Activated CD4-positive, alpha-beta memory T cell treated with anti-CD3 and anti-CD28 coated beads for 36 hours (primary cell): ENCODE data around the gene LGI4. TPM values are rescaled to one million over a fixed set of nuclear protein-coding genes. Genes with fewer than 3 reads are reported as not detected.

Source experiments
- CTCF ChIA-PET: fragments of 350-600 bp; sonication (Branson Sonifier 250); formaldehyde crosslinking; loops from one replicate; lab custom pipeline; 2021; ENCODE audit warnings: antibody characterized with exemption, inconsistent platforms; lab: Charles Lee
- POLR2A ChIA-PET: fragments of 350-600 bp; sonication (Branson Sonifier 250); formaldehyde crosslinking; loops from one replicate; lab custom pipeline; 2021; ENCODE audit warnings: antibody characterized with exemption; lab: Charles Lee
- DNase-seq: peaks from one replicate; pipeline ENCODE4 v3.0.0-alpha.2; 2020
- H3K27ac Mint-ChIP-seq: one replicate; pipeline ENCODE4 v1.8.0; 2021; ENCODE audit warnings: mixed read lengths
- H3K27me3 Mint-ChIP-seq: one replicate; pipeline ENCODE4 v1.8.0; 2021; ENCODE audit warnings: mixed read lengths
- H3K36me3 Mint-ChIP-seq: one replicate; pipeline ENCODE4 v1.8.0; 2021; ENCODE audit warnings: mixed read lengths
- H3K4me1 Mint-ChIP-seq: one replicate; pipeline ENCODE4 v1.8.0; 2021; ENCODE audit warnings: low read depth, mixed read lengths
- H3K4me3 Mint-ChIP-seq: one replicate; pipeline ENCODE4 v1.8.0; 2021; ENCODE audit warnings: mild to moderate bottlenecking, mixed read lengths
- H3K9me3 Mint-ChIP-seq: one replicate; pipeline ENCODE4 v1.8.0; 2021; ENCODE audit warnings: mixed read lengths
- intact Hi-C: fragments of 100-400 bp; cut with micrococcal nuclease; formaldehyde crosslinking; loops from one replicate; pipeline ENCODE4 v1.15.1; 2023
- total RNA-seq, 2 experiments: library from RNA; stranded (reverse); gene quantifications; one replicate each; pipeline ENCODE4 v1.2.3, GENCODE V29; 2021

LGI4 gene
- total RNA-seq, 2 experiments from 2014 or later = 0.50 to 0.51 TPM

DNA sequence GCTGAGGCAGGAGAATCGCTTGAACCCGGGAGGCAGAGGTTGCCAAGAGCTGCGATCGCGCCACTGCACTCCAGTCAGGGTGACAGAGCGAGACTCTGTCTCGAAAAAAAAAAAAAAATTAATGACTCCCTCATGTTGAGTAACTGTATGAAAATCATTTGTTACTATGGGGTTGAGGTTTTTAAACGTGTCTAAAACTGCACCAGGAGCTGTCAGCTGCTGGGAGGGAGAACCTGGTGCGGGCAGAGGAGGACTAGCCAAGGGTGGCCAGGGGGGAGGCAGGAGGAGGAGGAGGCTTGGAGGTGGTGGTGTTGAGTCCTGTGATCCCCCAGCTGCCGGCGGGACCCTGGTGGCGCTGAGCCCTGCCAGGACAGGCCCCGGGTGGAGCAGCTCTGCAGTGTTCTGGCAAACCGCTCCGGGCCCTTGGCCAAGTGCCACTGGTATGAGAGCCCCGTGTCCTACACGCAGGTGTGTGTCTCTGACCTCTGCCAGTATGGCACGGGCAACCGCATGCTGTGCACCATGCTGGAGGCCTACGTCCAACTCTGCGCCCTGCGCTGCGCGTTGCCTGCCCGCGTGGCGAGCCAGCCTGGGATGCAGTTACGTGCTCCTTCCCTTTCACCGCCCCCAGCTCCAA, 36.3 kb downstream of the LGI4 start:
- no peaks in the 10 kb centered on the region for H3K27me3 Mint-ChIP-seq
- DNase-seq = no peak
- no peaks in the 10 kb centered on the region for H3K36me3 Mint-ChIP-seq
- no peak overlapping the region for H3K4me3 Mint-ChIP-seq
- H3K9me3 Mint-ChIP-seq = no peaks in the 10 kb centered on the region
- H3K27ac Mint-ChIP-seq = no peak overlapping the region
- H3K4me1 Mint-ChIP-seq = no peaks in the 10 kb centered on the region
- POLR2A ChIA-PET = no interaction called here
- CTCF ChIA-PET = interaction anchor here (0.8 kb wide), 1 partner anchor 55 kb away, joined by 4 read pairs; no protein-coding TSS in a partner anchor
- intact Hi-C loops = no loop called here

- H3K27ac Mint-ChIP-seq = no peak overlapping the region
Measured at GRCh38 chr19:35095667-35096368, 39.0 kb downstream of the LGI4 start.

DNA sequence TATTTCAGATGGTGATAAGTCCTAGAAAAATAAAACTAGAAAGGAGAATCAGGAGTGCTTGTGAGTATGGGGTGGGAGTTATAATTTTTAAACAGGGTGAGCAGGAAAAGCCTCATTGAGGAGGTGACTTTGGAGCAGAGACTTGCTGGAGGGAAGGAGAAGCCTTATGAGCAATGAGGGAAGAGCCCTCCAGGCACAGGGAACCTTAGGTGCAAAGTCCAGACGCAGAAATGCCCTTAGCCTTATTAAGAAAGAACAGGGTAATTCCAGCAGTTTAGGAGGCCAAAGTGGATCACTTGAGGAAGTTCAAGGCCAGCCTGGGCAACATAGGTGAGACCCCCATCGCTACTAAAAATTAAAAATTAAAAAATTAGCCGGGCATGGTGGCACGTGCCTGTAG, 40.2 kb downstream of the LGI4 start:
- ChIA-PET CTCF (no interaction called here), POLR2A (no interaction called here)
- no peak for DNase-seq
- Mint-ChIP-seq H3K27ac (no peak overlapping the region), H3K9me3 (no peaks in the 10 kb centered on the region), H3K36me3 (no peaks in the 10 kb centered on the region), H3K4me1 (peaks cover 7% of the 10 kb centered on the region), H3K4me3 (no peak overlapping the region), H3K27me3 (peaks cover 6% of the 10 kb centered on the region)
- intact Hi-C loops = no loop called here

More at GRCh38 chr19:35095667-35096368, 39.0 kb downstream of the LGI4 start:
- Mint-ChIP-seq H3K36me3 (no peaks in the 10 kb centered on the region), H3K4me1 (no peaks in the 10 kb centered on the region), H3K27me3 (peaks cover 1% of the 10 kb centered on the region), H3K9me3 (no peaks in the 10 kb centered on the region), H3K4me3 (no peak overlapping the region)
- DNase-seq = no peak
- intact Hi-C loops = no loop called here
- CTCF ChIA-PET = no interaction called here
- POLR2A ChIA-PET = no interaction called here

DNA sequence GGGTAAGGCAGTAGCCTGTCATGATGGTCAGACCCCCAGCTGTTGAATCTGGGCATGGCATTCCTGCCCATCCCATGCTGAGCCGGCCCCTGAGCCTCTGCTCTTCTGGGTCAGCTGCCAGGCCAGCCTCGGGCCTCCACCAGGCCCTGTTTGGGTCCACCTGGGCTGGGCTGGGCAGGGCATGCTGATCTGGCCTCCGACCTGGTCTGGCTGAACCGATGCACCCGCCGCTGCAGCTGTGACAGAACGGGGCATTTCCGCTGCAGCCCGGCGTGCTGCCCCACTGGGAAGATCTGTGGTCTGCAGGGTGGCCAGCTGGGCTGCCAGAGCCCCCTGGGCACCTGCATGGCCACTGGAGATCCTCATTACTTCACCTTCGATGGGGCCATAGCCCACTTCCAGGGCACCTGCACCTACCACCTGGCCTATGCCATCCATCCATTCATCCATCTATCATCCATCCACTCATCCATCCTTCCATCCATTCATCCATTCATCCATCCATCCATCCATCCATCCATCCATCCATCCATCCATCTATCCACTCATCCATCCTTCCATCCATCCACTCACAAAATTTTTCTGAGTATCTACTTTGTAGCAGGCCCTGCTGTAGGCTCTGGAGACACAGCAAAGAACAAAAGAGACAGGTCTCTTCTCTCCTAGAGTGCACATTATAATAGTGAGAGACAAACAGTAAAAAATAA, 40.8 kb downstream of the LGI4 start:
- DNase-seq = no peak
- Mint-ChIP-seq H3K4me1 (peaks cover 7% of the 10 kb centered on the region), H3K36me3 (no peaks in the 10 kb centered on the region), H3K27me3 (peaks cover 6% of the 10 kb centered on the region), H3K9me3 (no peaks in the 10 kb centered on the region), H3K27ac (no peak overlapping the region), H3K4me3 (no peak overlapping the region)
- intact Hi-C loops = no loop called here
- ChIA-PET POLR2A (no interaction called here), CTCF (no interaction called here)

DNA sequence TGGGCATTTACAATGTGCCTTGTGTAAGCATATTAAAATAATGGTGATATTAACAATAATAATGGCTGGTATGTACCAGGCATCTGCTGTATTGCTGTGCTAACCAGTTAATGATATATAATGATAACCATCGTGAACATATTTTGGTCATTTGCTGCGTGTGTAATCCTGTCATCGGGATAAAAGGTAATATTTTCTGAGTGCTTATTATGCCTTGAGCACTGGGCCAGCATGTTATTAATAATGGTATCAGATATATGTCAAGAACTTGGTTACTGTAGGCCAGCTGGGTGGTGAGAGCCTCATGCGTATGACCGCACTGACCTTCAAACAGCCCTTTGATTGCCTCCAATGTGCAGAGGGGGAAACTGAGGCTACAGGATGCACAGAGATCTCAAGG, 41.4 kb downstream of the LGI4 start:
- Mint-ChIP-seq H3K27me3 (peaks cover 6% of the 10 kb centered on the region), H3K9me3 (no peaks in the 10 kb centered on the region), H3K27ac (no peak overlapping the region), H3K4me3 (no peak overlapping the region), H3K4me1 (peaks cover 7% of the 10 kb centered on the region), H3K36me3 (no peaks in the 10 kb centered on the region)
- DNase-seq = no peak
- intact Hi-C loops = no loop called here
- ChIA-PET CTCF (interaction anchor here (1.0 kb wide), 1 partner anchor 49 kb away, joined by 5 read pairs; no protein-coding TSS in a partner anchor), POLR2A (no interaction called here)

DNA sequence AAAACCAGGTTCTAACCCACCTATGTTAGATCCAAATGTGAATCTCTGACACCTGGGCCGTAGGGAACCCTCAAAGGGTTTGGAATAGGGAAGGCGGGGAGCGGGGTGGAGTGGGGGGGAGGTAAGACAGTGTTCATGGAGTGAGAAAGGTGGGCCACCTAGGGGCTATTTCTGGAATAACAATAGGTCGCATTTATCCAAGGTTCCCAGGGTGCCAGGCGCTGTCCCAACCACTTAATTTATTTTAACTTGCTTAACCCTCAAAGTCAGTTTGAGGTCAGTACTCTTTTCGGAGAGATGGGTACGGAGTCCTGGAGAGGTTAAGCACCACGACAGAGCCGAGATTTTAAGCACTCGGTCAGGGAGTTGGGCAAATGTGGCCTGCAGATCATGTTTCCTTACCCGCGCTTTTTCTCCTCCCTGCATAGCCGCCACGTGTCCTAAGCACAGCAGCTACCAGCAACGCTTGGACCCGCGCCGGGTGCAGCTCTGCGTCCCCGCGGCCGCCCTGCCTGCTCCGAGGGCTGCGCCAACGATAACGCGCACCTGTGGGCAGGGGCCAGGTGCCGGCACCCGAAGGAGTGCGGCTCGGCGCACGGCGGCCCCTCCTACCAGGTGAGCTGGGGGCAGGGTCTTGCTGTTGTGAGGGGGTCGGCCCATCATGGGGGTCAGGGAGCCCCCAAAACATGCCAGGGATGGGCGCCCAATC, 44.2 kb downstream of the LGI4 start:
- DNase-seq = peak; percentile 50
- H3K27ac Mint-ChIP-seq = no peak overlapping the region
- CTCF ChIA-PET = interaction anchor here (2.5 to 3.3 kb wide), 3 partner anchors 24 to 47 kb away, joined by 9 to 18 read pairs (median 13); no protein-coding TSS in a partner anchor
- no peak overlapping the region for H3K4me3 Mint-ChIP-seq
- intact Hi-C loops = loop anchor here (1.0 to 2.0 kb wide), 2 partner anchors 24 to 46 kb away; no protein-coding TSS in a partner anchor
- POLR2A ChIA-PET = no interaction called here
- peaks cover 9% of the 10 kb centered on the region for H3K4me1 Mint-ChIP-seq
- H3K27me3 Mint-ChIP-seq = peaks cover 6% of the 10 kb centered on the region
- H3K36me3 Mint-ChIP-seq = no peaks in the 10 kb centered on the region
- no peaks in the 10 kb centered on the region for H3K9me3 Mint-ChIP-seq

DNA sequence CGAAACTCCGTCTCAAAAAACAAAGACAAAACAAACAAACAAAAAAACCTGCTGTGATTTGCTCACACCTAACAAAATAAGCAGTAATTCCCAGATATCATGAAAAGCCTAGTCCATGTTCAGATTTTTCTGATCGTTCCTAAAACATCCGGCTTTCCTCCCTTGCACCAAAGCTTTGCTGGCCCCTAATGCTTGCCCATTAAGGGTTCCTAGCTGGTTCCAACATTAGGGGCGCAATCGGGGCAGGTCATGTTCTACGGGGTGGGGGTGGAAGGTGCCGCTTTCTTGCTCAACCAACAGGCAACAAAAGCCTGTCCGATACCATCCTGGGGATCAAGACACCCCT, 44.7 kb downstream of the LGI4 start:
- ChIA-PET CTCF (interaction anchor here (2.5 to 3.3 kb wide), 3 partner anchors 23 to 46 kb away, joined by 9 to 18 read pairs (median 13); no protein-coding TSS in a partner anchor), POLR2A (no interaction called here)
- DNase-seq = no peak
- Mint-ChIP-seq H3K27me3 (peaks cover 6% of the 10 kb centered on the region), H3K27ac (no peak overlapping the region), H3K36me3 (no peaks in the 10 kb centered on the region), H3K9me3 (no peaks in the 10 kb centered on the region), H3K4me1 (peaks cover 10% of the 10 kb centered on the region), H3K4me3 (no peak overlapping the region)
- intact Hi-C loops = loop anchor here (1.0 to 2.0 kb wide), 2 partner anchors 23 to 46 kb away; no protein-coding TSS in a partner anchor

DNA sequence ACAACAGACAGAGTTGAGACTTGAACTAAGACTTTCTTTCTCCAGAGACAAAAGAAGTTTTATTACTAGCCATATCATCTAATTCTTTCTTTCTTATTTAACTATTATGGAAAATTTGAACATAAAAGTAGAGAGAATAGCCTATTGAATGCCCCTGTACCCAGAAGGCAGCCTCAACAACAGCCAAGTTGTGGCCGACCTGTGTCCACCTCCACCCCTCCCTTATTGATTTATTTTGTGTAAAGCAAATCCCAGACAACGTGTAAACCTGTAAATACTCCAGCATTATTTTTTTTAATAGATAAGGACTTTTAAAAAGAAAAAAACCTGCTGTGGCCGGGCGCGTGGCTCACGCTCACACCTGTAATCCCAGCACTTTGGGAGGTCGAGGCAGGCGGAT, 45.3 kb downstream of the LGI4 start:
- no peak for DNase-seq
- peaks cover 6% of the 10 kb centered on the region for H3K27me3 Mint-ChIP-seq
- no peaks in the 10 kb centered on the region for H3K36me3 Mint-ChIP-seq
- POLR2A ChIA-PET = no interaction called here
- H3K27ac Mint-ChIP-seq = no peak overlapping the region
- H3K4me3 Mint-ChIP-seq = no peak overlapping the region
- H3K4me1 Mint-ChIP-seq = peaks cover 10% of the 10 kb centered on the region
- CTCF ChIA-PET = interaction anchor here (2.8 to 3.3 kb wide), 2 partner anchors 23 to 46 kb away, joined by 13 to 18 read pairs; no protein-coding TSS in a partner anchor
- H3K9me3 Mint-ChIP-seq = no peaks in the 10 kb centered on the region
- intact Hi-C loops = no loop called here

- no peaks in the 10 kb centered on the region for H3K9me3 Mint-ChIP-seq
- ChIA-PET POLR2A (no interaction called here), CTCF (interaction anchor here (3.8 kb wide), 1 partner anchor 45 kb away, joined by 22 read pairs; no protein-coding TSS in a partner anchor)
- intact Hi-C loops = no loop called here
- H3K27me3 Mint-ChIP-seq = peaks cover 6% of the 10 kb centered on the region
- no peak for DNase-seq
- H3K4me1 Mint-ChIP-seq = peaks cover 10% of the 10 kb centered on the region
- H3K4me3 Mint-ChIP-seq = no peak overlapping the region
- no peak overlapping the region for H3K27ac Mint-ChIP-seq
- H3K36me3 Mint-ChIP-seq = no peaks in the 10 kb centered on the region
Measured at GRCh38 chr19:35088131-35088913, 46.5 kb downstream of the LGI4 start.

GRCh38 chr19:35087393-35087792, 47.5 kb downstream of the LGI4 start:
- Mint-ChIP-seq H3K9me3 (no peaks in the 10 kb centered on the region), H3K4me1 (peaks cover 10% of the 10 kb centered on the region), H3K4me3 (no peak overlapping the region), H3K27me3 (peaks cover 6% of the 10 kb centered on the region), H3K36me3 (no peaks in the 10 kb centered on the region), H3K27ac (no peak overlapping the region)
- intact Hi-C loops = no loop called here
- POLR2A ChIA-PET = no interaction called here
- no peak for DNase-seq
- CTCF ChIA-PET = interaction anchor here (0.7 to 3.8 kb wide), 4 partner anchors 21 to 408 kb away, joined by 3 to 22 read pairs (median 12); no protein-coding TSS in a partner anchor

DNA sequence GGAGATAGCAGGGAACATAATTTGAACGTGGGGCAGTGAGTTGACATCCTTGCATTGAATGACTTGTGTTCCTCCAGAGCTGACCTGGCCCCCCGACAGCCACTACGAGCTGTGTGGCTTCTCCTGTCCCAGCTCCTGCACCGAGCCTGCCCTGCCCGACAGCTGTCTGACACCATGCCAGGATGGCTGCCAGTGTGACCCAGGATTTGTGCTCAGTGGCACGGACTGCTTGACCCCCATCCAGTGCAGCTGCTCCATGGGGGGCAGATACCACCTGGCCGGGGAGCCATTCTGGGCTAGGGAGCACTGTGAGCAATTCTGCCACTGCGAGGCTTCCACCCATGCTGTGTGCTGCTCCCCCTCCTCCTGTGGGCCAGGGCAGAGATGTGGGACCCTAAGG, 48.4 kb downstream of the LGI4 start:
- Mint-ChIP-seq H3K9me3 (no peaks in the 10 kb centered on the region), H3K27me3 (peaks cover 6% of the 10 kb centered on the region), H3K36me3 (no peaks in the 10 kb centered on the region), H3K4me1 (peaks cover 10% of the 10 kb centered on the region), H3K4me3 (no peak overlapping the region), H3K27ac (no peak overlapping the region)
- no peak for DNase-seq
- intact Hi-C loops = no loop called here
- ChIA-PET POLR2A (no interaction called here), CTCF (interaction anchor here (0.8 to 3.8 kb wide), 6 partner anchors 17 to 409 kb away, joined by 3 to 22 read pairs (median 4); no protein-coding TSS in a partner anchor)
